ENCODE measurements around the gene KRTAP3-1.

The KRTAP3-1 gene

DNA sequence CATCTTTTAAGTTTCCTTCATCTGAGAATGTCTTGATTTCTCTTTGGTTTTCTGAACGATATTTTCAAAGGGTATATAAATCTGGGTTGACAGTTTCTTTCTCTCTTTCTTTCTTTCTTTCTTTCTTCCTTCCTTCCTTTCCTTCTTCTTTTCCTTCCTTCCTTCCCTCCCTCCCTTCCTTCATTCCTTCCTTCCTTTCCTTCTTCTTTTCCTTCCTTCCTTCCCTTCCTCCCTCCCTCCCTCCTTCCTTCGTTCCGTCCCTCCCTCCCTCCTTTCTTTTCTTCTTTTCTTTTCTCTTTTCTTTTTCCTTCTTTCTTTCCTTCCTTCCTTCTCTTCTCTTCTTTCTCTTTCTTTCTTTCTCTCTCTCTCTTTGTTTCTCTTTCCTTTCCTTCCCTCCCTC is 34.6 kb downstream of the KRTAP3-1 start:
- no peak for DNase-seq

GRCh38 chr17:40967582-40967981 is 41.3 kb downstream of the KRTAP3-1 start:
- no peak for DNase-seq

DNA sequence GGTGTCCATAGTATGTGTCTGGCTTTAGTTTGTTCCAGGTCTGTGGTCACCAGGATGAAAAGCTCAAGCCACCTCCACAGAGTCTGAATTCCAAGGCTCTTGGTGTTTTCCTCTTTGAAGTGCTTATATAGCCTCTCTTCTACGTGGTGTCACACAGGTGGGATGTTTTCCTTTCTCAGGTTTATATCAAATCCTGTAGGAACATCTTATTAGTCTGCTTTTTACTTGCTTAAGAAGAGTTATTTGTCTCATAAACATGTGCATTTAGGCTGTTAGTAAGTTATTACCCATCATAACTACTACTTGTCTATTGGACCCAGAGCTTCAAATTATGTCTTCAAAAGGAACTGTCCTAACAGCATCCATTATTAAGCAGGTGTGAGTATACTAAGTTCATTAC is 42.1 kb downstream of the KRTAP3-1 start, which contains the start of gene KRT39:
KRT39 (minus strand) TSS at position 101 of the 400 bp plus-strand sequence; CDS start at position 9, 92 bp downstream.
- DNase-seq, result no peak

DNA sequence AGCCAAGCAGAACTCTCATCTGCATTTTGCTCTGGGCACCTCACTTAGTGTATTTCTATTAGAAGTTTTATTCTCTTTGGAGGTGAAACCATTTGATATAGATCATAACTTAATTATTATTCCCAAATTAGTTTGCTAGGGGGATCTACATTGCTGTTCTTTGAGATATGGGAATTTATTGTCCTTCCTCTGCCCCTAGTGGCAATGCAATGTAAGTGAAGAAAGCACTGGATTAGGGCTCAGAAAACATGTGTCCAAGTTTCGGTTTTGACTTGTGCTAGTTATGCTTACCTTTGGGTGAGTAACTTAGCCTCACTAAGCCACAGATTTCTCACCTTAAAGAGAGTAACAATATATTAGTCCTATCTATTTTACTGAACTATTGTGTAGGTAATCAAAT is 45.1 kb downstream of the KRTAP3-1 start:
- no peak for DNase-seq

DNA sequence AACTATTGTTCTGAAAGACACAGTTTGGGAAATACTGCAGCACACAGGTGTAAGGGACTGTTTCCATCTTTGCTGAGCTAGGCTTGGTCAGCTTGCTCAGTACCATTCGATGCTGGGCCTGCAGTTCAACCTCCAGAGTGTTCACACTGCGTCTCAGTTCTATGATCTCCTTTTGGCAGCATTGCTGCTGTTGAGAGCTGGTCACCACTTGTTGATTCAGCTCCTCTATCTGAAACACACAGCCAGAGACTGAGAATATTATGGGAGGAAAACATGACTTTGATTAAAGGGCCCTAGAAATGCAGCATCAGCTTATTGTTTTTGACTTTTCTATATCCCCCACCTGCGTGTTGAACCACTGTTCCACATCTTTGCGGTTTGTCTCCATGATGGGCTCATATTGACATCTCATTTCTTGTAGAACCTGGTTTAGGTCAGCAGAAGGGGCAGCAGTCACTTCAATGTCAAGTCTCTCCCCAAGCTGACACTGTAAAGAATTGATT is 46.8 kb downstream of the KRTAP3-1 start:
- DNase-seq, result no peak

DNA sequence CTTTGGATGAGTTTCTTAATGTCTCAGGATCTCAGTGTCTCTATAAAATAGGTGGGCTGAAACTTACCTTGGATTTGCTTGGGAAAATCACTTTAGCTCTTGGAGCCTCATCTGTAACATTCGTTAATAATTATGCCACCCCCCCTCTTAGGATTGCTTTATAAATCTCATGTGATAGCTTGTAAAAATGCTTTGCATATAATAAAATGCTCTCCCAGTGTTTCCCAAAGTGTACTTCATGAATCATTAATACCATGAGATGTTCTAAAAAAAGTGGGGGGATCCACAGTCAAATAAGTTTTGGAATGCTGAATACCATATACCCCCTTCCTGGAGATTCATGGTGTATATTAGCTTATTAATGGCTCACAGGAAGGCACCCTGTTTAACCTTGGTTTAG is 47.3 kb downstream of the KRTAP3-1 start:
- no peak for DNase-seq

DNA sequence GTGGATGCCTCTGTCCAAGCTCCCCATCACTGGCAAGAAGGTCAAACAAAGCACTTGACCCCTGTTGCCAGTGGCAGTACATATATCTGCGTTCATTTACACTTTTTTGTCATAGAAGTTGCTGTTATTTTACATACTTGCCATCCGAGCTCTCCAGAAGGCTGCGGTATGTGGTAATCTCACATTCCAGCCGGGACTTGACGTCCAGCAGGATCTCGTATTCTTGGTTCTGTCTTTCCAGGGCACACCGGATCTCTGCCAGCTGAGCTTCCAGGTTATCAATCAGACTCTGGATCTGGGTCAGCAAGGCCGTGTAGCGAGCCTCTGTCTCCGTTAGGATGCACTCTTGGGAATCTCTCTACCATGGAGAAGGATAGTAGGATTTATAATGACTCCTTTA is 48.8 kb downstream of the KRTAP3-1 start:
- DNase-seq, result no peak

All from bone marrow (tissue), 2 donors.